ENCODE results near the gene KBTBD13.
"Not testable (repeated sequence)": the region's sequence is repeated elsewhere in the genome, so short reads cannot be mapped to it uniquely, and the experiment has no call there.

KBTBD13 gene

GRCh38 chr15:65094294-65094995 is 17.9 kb downstream of the KBTBD13 start:
- no peaks in the 10 kb centered on the region for H3K9me3 ChIP-seq (ENCODE audit: low read length)
- peaks cover 59% of the 10 kb centered on the region for H3K4me1 ChIP-seq (ENCODE audit: insufficient read depth, low read length)
- peaks cover 13% of the 10 kb centered on the region for H3K36me3 ChIP-seq (ENCODE audit: insufficient read depth, low read length)
- H3K27ac ChIP-seq (ENCODE audit: low read depth, low read length): peak overlapping the region; percentile 69
- no peak overlapping the region for H3K9ac ChIP-seq (ENCODE audit: low read length)
- no peak overlapping the region for H3K4me3 ChIP-seq (ENCODE audit: low read depth in 1 of 2, low read length in 2 of 2)
- no peaks in the 10 kb centered on the region for H3K27me3 ChIP-seq (ENCODE audit: control insufficient read depth in 1 of 2, insufficient read depth in 2 of 2, low read length in 2 of 2)

DNA sequence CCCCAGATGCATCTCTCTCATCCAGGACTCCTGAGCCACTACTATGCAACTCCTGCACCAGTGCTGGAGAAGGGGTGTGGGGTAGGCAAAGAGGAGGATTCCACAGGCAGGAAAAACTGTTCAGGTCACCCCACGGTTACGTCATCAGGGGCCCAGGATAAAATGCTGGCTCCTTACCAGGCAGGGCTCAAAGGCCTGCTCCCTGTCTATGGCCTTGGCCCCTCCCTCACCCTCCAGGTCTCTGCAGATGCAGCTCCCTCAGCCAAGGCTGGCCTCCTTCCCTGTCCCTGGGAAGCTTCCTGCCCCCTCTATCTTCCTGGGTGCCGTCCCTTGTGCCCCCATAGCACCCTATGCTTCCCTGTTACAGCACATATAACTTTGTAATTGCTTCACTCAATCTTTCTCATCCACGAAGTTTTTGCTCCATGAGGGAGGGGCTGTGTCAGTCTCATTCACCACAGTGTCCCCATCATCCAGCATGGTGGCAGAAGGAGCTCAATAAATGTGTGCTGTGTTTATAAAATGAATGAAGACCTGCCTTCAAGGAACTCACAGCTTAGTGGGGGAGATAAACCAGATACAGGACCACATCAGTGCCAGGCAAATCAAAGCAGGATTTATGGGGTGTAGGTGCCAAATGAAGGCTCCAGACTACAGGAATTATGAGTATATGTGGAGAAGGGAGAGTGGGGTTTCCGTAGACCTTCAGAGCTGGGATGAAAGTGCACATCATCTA is 18.6 kb downstream of the KBTBD13 start:
- Histone ChIP-seq H3K4me3 (ENCODE audit: low read depth in 1 of 2, low read length in 2 of 2) (no peak overlapping the region), H3K4me1 (ENCODE audit: insufficient read depth, low read length) (peaks cover 55% of the 10 kb centered on the region), H3K9me3 (ENCODE audit: low read length) (no peaks in the 10 kb centered on the region), H3K9ac (ENCODE audit: low read length) (no peak overlapping the region), H3K27ac (ENCODE audit: low read depth, low read length) (peak overlapping the region; percentile 69), H3K27me3 (ENCODE audit: control insufficient read depth in 1 of 2, insufficient read depth in 2 of 2, low read length in 2 of 2) (no peaks in the 10 kb centered on the region), H3K36me3 (ENCODE audit: insufficient read depth, low read length) (peaks cover 13% of the 10 kb centered on the region)

- H3K27ac ChIP-seq (ENCODE audit: low read depth, low read length): peak overlapping the region; percentile 69
Measured at GRCh38 chr15:65095747-65096104, 19.2 kb downstream of the KBTBD13 start.

GRCh38 chr15:65096481-65097385 is 20.2 kb downstream of the KBTBD13 start:
- no peaks in the 10 kb centered on the region for H3K9me3 ChIP-seq (ENCODE audit: low read length)

More at GRCh38 chr15:65095747-65096104, 19.2 kb downstream of the KBTBD13 start:
- Histone ChIP-seq H3K36me3 (ENCODE audit: insufficient read depth, low read length) (peaks cover 13% of the 10 kb centered on the region), H3K4me1 (ENCODE audit: insufficient read depth, low read length) (peaks cover 55% of the 10 kb centered on the region), H3K27me3 (ENCODE audit: control insufficient read depth in 1 of 2, insufficient read depth in 2 of 2, low read length in 2 of 2) (no peaks in the 10 kb centered on the region), H3K9me3 (ENCODE audit: low read length) (no peaks in the 10 kb centered on the region), H3K4me3 (ENCODE audit: low read depth in 1 of 2, low read length in 2 of 2) (no peak overlapping the region), H3K9ac (ENCODE audit: low read length) (no peak overlapping the region)

GRCh38 chr15:65097651-65098263 is 21.2 kb downstream of the KBTBD13 start:
- Histone ChIP-seq H3K4me1 (ENCODE audit: insufficient read depth, low read length) (peaks cover 46% of the 10 kb centered on the region), H3K9me3 (ENCODE audit: low read length) (no peaks in the 10 kb centered on the region), H3K9ac (ENCODE audit: low read length) (no peak overlapping the region), H3K27ac (ENCODE audit: low read depth, low read length) (no peak overlapping the region), H3K4me3 (ENCODE audit: low read depth in 1 of 2, low read length in 2 of 2) (no peak overlapping the region), H3K27me3 (ENCODE audit: control insufficient read depth in 1 of 2, insufficient read depth in 2 of 2, low read length in 2 of 2) (no peaks in the 10 kb centered on the region), H3K36me3 (ENCODE audit: insufficient read depth, low read length) (peaks cover 13% of the 10 kb centered on the region)

More at GRCh38 chr15:65096481-65097385, 20.2 kb downstream of the KBTBD13 start:
- Histone ChIP-seq H3K4me3 (ENCODE audit: low read depth in 1 of 2, low read length in 2 of 2) (no peak overlapping the region), H3K36me3 (ENCODE audit: insufficient read depth, low read length) (peaks cover 13% of the 10 kb centered on the region), H3K27me3 (ENCODE audit: control insufficient read depth in 1 of 2, insufficient read depth in 2 of 2, low read length in 2 of 2) (no peaks in the 10 kb centered on the region), H3K27ac (ENCODE audit: low read depth, low read length) (no peak overlapping the region), H3K4me1 (ENCODE audit: insufficient read depth, low read length) (peaks cover 56% of the 10 kb centered on the region), H3K9ac (ENCODE audit: low read length) (no peak overlapping the region)

DNA sequence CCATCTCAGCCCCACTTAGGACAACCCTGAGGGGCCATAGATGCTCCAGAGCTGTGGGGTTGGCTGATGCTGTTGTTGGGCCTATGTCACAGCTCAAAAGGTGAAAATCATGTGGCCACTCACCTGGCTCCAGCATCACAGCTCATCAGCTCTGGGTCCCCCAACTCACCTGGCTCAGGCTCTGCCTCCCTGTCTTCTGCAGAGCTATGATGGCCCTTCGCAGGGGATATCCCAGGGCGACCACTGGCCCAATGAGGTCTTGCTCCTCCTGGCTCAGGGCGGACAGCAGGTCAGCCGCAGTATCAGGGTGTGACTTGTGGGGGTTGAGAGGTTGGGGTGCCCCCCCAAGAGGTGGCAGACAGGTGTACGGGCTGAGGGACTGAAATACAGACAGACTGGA is 22.8 kb downstream of the KBTBD13 start:
- Histone ChIP-seq H3K4me3 (ENCODE audit: low read depth in 1 of 2, low read length in 2 of 2) (no peak overlapping the region), H3K9ac (ENCODE audit: low read length) (no peak overlapping the region), H3K4me1 (ENCODE audit: insufficient read depth, low read length) (peaks cover 31% of the 10 kb centered on the region), H3K36me3 (ENCODE audit: insufficient read depth, low read length) (peaks cover 22% of the 10 kb centered on the region), H3K27me3 (ENCODE audit: control insufficient read depth in 1 of 2, insufficient read depth in 2 of 2, low read length in 2 of 2) (no peaks in the 10 kb centered on the region), H3K9me3 (ENCODE audit: low read length) (no peaks in the 10 kb centered on the region), H3K27ac (ENCODE audit: low read depth, low read length) (no peak overlapping the region)

GRCh38 chr15:65099801-65100200 is 23.3 kb downstream of the KBTBD13 start:
- H3K9me3 ChIP-seq (ENCODE audit: low read length); H3K27me3 ChIP-seq (ENCODE audit: control insufficient read depth in 1 of 2, insufficient read depth in 2 of 2, low read length in 2 of 2); H3K9ac ChIP-seq (ENCODE audit: low read length); H3K27ac ChIP-seq (ENCODE audit: low read depth, low read length); H3K4me3 ChIP-seq (ENCODE audit: low read depth in 1 of 2, low read length in 2 of 2): not testable (repeated sequence)
- Histone ChIP-seq H3K4me1 (ENCODE audit: insufficient read depth, low read length) (peaks cover 26% of the 10 kb centered on the region), H3K36me3 (ENCODE audit: insufficient read depth, low read length) (peaks cover 22% of the 10 kb centered on the region)

GRCh38 chr15:65100442-65100841 is 23.9 kb downstream of the KBTBD13 start:
- Histone ChIP-seq H3K4me1 (ENCODE audit: insufficient read depth, low read length) (peaks cover 20% of the 10 kb centered on the region), H3K27ac (ENCODE audit: low read depth, low read length) (no peak overlapping the region), H3K9ac (ENCODE audit: low read length) (no peak overlapping the region), H3K36me3 (ENCODE audit: insufficient read depth, low read length) (peaks cover 22% of the 10 kb centered on the region), H3K27me3 (ENCODE audit: control insufficient read depth in 1 of 2, insufficient read depth in 2 of 2, low read length in 2 of 2) (no peaks in the 10 kb centered on the region), H3K4me3 (ENCODE audit: low read depth in 1 of 2, low read length in 2 of 2) (no peak overlapping the region), H3K9me3 (ENCODE audit: low read length) (no peaks in the 10 kb centered on the region)

DNA sequence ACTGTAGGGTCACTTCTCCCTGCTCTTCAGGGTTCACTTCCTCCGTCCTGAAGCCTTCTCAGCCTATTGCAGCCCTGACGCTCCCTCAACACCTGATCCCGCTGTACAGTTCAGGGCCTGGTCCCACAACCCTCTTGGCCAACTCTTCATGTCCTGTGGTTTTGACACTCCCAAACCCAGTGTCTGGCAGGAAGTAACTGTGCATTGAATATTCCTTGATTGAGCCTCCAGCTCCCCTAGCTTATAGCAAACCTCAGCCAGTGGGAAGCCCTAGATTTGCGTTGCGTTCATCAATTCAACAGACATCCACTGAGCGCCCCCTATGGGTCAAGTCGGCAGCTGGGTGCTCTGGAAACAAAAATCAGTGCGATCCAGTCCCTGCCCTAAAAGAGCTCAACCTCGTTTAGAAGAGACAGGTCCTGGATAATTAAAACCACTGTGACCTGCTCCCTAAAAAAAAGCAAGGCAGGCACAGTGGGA is 24.9 kb downstream of the KBTBD13 start:
- no peak overlapping the region for H3K27ac ChIP-seq (ENCODE audit: low read depth, low read length)
- no peak overlapping the region for H3K9ac ChIP-seq (ENCODE audit: low read length)
- H3K9me3 ChIP-seq (ENCODE audit: low read length): no peaks in the 10 kb centered on the region
- H3K4me1 ChIP-seq (ENCODE audit: insufficient read depth, low read length): peaks cover 10% of the 10 kb centered on the region
- H3K4me3 ChIP-seq (ENCODE audit: low read depth in 1 of 2, low read length in 2 of 2): no peak overlapping the region
- H3K27me3 ChIP-seq (ENCODE audit: control insufficient read depth in 1 of 2, insufficient read depth in 2 of 2, low read length in 2 of 2): no peaks in the 10 kb centered on the region
- peaks cover 27% of the 10 kb centered on the region for H3K36me3 ChIP-seq (ENCODE audit: insufficient read depth, low read length)

DNA sequence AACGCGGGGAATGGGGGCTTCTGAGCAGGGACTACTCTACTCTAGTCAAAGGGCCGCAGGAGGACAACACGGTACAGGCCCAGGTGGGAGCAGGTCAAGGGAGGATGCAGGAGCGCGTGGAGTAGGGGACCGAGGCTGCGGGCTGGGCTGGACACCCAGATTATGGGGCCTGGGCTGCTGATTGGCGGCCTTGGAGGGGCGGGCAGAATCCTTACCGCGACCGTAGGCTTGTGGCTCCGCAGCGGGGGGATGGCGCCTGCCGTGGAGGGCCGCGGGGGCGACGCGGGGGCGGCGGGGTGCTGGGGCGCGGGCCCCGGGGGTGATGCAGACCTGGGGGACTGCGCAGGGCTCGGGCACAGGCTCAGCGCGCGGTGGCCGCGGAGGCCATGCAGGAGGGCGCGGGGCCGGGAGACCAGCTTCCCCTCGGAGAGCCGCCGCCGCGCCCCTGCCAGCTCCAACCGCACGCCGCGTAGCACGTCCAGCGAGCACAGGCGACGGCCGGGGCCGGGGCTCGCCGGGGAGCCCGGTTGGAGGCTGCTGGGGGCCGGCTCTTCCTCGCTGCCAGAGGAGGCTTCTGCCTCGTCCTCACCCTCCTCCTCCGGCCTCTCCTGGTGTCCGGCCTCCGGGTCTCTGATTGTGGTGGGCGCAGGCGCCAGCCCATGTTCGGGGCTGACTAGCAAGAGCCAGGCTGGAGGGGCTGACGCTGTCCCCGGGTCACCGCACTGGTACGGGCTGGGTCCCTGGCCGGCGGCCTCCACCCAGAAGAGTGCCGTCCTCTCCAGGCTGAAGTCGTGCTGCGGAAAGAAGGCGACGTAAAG is 25.6 kb downstream of the KBTBD13 start:
- Histone ChIP-seq H3K27me3 (ENCODE audit: control insufficient read depth in 1 of 2, insufficient read depth in 2 of 2, low read length in 2 of 2) (no peaks in the 10 kb centered on the region), H3K4me1 (ENCODE audit: insufficient read depth, low read length) (peaks cover 7% of the 10 kb centered on the region), H3K4me3 (ENCODE audit: low read depth in 1 of 2, low read length in 2 of 2) (no peak overlapping the region), H3K9ac (ENCODE audit: low read length) (no peak overlapping the region), H3K9me3 (ENCODE audit: low read length) (no peaks in the 10 kb centered on the region), H3K27ac (ENCODE audit: low read depth, low read length) (no peak overlapping the region), H3K36me3 (ENCODE audit: insufficient read depth, low read length) (peaks cover 27% of the 10 kb centered on the region)
